HG03196 (cell line): ENCODE data around the gene HDAC2.
A peak's percentile ranks its signal among the peaks of the same experiment; 100 is the strongest.
"Not testable (repeated sequence)": the region's sequence is repeated elsewhere in the genome, so short reads cannot be mapped to it uniquely, and the experiment has no call there.

Experiments used
- ATAC-seq: cut with Tn5 transposase; IDR thresholded peaks from one replicate; pipeline ENCODE4 v1.9.1; 2021; ENCODE audit not compliant: unreplicated experiment

HDAC2 gene

DNA sequence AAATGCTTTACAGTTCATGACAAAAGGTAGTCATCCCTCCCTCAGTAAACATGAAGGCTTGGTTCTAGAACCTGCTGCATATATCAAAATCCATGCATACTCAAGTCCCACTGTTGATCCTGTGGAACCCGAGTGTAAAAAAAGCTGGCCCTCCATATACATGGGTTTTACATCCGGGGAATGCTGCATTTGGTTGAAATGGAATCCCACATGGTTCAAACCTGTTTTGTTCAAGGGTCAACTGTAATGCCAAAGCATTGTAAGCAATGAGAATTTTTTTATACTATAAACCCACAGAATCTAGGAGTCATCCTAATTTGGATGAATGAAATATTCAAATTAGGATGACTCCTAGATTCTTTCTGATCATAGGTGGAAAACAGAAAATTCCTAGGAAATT lies 5.9 kb upstream of the HDAC2 start:
- no peak for ATAC-seq

DNA sequence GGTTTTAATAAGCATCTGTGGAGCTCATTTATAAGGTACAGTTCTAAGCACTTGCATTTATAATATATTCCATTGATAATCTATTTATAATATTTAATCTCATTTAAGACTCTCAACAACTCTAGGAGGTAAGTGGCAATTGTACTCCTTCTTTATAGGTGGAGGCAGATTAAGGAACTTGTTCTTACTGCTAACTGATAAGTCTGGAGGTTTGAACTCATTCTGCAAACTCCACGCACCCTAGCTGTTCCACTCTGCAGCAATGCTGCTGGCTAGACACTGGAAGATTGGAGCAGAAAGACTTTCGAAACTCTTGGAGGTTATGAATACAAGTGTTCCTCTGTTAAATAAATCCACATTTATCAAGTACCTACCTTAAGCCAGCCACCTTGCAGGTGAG lies 793 bp upstream of the HDAC2 start:
- no peak for ATAC-seq

DNA sequence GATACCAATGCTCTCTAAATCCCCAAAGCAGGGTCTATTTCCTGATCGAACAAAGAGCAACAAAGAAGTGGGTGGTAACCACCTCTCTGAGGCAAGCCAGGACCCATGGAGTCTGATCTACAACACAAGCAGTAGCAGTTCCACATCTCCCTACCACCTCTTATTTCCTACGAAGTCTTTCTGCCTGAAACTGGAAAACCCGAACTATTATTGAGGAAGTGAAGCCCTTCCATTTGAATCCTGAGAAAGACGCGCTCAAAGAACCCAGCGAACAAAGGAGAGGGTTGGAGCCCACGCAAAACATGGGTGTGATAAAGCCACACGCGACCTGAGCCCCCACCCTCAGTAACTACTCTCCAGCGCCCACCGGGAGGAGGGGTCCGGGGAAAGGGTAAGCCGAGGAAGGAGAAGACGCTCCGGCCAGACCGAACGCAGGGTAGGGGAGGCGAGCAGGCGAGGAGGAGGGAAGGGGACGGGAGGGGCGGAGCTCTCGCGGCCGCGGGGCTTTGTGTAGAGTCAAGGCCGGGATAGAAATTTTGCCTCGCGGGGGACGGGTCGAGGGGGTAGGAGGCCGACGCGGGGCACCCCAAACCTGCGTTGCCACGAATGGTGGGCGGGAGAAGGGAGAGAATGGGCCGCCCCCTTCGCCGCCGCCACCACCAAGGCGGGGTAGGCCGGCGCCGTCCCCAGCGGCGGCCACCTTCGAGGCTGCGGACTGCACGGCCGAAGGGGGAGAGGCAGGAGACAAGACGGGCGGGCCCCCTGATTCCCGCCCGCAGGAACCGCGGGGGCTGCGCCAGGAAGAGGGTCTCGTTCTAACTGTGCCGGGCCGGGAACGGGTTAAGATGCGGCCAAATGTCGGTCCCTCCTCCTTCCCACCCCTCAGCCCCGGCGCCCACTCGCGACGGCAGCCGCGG lies 802 bp downstream of the HDAC2 start:
- peak; percentile 39 for ATAC-seq

DNA sequence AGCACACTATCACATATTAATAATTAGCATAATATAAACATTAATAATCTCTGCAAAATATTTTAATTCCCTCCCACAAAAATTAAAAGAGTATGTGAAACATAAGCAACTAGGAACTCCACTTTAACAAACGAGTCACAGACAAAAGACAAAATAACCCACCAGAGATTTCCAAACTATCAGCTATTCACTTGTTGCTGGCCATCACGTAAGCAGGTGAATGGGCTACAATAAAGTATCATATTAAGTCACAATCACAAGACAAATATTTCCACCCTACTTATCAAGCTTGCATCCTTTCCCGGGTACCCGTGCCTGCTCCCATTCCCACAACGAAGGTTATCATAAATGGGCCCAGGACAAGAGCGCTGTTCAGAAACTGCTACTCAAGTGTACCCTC lies 2.5 kb downstream of the HDAC2 start:
- ATAC-seq = no peak

DNA sequence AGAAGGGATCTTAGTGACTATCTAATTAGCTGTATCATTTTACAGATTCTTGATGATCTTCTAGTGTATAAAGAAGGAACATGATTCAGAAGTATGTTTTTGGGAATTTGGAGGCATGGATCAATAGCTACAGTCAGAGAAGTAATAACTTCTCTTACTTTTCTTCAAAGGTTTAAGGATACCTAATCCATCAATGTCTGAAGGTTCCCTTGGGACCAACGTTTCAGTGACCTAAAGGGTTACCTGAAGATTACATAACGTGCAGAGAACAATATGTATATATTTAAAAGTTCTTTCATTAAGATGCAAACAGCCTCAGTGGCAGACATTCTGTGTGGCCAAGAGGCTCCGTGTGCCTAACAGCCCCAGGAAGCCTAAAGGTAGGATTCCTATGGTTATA lies 3.2 kb downstream of the HDAC2 start:
- no peak for ATAC-seq

DNA sequence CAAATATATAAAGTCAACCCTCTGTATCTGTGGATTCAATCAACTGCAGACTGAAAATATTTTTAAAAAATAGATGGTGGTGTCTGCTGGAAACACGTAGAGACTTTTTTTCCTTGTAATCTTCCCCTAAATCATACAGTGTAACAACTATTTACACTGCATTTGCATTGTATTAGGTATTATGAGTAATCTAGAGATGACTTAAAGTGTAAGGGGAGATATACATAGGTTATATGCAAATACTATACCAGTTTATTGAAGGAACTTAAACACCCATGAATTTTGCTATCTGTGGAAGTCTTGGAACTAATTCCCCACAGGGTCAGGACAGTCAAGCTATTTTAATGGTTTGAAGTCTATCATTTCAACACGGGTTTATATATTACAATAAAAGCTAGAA lies 10.2 kb downstream of the HDAC2 start:
- ATAC-seq = no peak

DNA sequence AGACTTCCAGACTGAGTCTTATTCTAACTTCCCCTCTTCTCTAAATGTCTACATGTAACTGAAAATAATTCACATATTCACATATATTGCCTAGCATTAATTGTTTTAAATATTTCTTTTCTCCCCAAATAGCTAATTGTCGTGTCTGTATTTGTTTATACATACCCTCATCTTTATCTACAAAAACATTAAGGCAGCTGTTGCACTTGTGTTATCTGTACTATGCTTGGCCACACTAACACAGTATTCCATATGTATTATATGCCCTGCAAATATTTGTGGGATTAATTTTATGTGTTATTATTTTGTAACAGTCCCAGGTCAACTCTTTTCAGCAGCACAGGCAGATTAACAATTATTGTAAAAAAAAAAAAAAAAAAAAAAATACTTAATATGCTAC lies 11.7 kb downstream of the HDAC2 start:
- no peak for ATAC-seq

DNA sequence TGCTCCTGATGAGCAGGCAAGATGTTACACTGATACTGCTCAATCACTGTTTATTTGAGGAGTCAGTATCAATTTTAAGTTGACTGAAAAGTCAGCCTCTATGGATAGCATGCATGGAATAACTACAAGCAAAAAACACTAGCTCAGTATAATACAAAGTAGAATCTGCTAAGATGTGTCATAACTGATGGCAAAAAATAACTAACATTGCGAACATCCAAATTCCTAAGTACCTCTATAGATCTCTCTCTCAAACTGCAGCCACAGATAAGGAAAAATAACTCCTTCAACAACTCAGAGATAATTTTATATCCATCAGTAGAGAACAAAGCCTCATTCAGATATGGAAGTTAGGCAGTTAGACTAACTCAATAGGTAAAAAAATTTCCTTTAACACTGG lies 16.3 kb downstream of the HDAC2 start:
- ATAC-seq = no peak

DNA sequence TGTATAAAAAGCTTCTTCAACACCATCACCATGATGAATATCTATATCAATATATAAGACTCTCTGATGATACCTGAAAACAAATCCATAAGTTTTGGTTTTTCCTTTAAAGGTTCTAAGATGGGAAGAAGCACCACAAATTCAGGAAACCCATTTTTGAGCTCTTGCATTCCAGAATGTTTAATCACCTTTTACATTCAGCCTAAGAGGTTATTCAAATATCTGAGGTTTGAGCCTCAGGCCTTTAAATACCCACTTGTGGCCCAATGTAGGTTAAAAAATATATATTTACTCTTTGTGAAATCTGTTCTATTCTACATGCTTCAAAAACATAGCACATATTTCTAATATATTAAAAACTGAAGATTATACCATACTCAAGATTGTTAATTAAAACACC lies 17.6 kb downstream of the HDAC2 start:
- ATAC-seq = no peak

DNA sequence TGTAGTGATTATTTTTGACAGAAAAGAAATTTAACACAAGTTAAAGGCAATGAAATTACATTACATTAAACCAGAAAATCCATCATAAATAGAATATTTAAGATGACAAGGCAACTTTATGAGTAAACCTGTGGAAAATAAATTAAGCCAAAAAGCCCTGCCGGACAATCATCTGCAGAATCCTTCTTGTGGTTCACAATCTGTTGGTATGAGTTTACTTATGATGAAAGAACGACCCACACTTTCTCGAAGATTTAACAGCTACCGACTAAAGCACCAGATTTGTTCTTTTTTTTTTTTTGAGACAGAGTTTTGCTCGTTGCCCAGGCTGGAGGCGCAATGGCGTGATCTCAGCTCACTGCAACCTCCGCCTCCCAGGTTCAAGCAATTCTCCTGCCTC lies 21.4 kb downstream of the HDAC2 start:
- no peak for ATAC-seq

DNA sequence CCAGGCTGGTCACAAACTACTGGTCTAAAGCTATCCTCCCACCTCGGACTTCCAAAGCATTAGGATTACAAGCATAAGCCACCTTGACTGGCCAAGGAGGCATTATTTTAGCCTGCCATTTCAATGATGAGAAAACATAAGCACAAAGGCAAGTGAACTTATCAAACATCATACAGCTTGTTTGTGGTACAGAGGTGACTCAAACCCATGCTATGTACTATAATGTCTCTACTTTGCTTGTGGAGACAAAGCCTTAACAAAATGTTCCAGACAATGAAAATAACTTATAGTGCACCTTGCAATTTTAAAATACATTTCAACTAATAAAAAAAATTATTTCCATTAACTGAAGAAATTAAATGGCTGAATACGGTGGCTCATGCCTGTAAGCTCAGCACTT lies 26.2 kb downstream of the HDAC2 start:
- ATAC-seq = no peak

DNA sequence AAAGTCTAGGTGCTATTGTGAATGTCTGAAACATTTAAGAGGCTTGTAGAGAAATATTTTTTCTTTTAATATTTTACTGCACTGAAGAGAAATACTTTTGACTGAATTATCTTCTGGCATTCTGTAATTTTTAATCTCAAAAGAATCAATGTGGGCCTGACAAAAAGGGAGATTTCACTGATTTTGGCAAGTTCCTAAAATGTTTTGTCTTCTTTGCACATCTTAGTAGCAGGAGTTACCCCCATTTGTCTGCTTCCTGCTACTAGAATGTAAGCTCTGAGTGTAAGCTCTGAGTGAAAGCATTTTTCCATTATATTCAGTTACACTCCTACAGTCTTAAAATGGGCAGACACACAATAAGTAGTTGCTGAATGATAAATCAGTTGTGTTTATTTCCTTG lies 31.1 kb downstream of the HDAC2 start:
- no peak for ATAC-seq

DNA sequence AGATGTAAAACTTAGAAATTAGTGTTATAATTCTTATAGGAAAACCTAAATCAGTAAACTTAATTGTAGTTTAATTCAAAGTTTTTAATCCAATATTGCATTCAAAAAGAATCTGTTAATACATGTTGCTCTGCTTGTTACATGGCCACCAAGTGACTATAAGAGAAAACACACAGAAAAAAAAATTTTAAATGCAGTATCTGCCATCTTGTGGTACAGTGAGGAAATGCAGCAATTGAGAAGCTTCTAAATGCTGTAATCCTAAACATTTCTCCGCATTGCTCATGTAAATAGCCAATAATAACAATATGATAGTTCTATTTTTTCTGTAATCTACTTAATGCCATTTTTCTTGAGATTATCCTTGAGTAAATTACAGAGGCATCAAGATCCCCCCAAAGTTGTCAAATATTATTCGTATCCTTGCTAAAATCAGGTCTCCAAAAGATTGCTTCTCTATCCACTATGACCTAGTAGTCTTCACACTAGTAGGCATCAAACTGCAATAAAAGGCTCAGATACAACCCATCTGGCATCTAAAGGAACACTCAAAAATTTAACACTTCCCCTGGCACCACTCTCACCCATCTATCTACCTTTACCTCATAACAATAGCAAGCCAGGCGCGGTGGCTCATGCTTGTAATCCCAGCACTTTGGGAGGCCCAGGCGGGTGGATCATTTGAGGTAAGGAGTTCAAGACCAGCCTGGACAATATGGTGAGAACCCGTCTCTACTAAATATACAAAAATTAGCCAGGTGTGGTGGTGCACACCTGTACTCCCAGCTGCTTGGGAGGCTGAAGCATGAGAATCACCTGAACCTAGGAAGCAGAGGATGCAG lies 34.6 kb downstream of the HDAC2 start:
- peak; percentile 86 for ATAC-seq

DNA sequence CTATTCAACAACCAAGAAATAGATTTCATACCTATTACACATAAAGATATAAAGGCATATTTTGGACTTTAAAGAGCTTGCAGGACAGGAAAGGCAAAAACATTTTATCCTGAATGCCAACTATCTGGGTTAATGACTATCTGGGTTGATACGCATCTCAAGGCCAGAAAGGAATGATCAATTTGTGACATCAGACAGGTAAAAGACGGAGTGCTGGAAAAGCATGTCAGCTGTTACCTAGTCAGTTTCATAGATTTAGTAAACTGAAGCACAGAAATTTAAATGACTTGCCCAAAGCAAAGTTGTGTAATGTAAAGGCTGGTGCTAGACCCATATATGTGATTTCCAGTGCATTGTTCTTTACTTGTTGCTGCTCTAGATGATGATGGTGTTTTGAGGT lies 36.8 kb downstream of the HDAC2 start:
- ATAC-seq = no peak

DNA sequence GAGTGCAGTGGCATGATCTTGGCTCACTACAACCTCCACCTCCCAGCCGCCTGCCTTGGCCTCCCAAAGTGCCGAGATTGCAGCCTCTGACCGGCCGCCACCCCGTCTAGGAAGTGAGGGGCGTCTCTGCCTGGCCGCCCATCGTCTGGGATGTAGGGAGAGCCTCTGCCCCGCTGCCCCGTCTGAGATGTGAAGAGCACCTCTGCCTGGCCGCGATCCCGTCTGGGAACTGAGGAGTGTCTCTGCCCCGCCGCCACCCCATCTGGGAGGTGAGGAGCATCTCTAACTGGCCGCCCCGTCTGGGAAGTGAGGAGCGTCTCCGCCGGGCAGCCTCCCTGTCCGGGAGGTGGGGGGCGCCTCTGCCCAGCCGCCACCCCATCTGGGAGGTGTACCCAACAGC lies 39.0 kb downstream of the HDAC2 start:
- ATAC-seq = not testable (repeated sequence)

DNA sequence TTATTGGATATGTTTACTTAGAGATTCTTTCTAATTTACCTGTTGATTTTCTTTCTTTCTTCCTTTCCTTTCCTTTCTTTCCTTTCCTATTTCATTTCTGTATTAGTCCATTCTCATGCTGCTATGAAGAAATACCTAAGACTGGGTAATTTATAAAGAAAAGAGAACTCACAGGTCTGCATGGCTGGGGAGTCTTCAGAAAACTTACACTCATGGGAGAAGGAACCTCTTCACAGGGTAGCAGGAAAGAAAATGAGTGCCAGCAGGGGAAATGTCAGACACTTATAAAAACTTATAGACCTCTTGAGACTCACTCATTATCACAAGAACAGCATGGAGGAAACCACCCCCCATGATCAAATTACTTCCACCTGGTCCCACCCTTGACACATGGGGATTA lies 40.8 kb downstream of the HDAC2 start:
- ATAC-seq = no peak

DNA sequence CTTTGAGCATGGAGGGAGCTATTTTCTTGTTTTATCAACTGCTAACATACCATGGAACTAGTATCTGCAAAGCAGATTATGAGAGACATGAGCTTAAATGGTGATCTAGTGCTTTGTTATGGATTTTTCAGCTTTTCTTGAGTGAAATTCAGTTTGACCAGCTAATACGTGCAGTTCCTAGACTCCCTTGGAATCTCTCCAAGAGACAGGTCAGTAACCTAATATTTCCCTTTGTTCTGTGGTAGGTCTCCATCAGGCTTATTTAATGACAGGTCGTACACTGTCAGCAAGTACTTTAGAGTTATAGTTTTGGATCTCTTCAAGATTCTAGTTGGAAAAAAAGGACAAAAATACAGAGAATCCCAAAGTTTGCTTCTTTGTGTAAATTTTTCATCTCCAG lies 43.9 kb downstream of the HDAC2 start:
- no peak for ATAC-seq

DNA sequence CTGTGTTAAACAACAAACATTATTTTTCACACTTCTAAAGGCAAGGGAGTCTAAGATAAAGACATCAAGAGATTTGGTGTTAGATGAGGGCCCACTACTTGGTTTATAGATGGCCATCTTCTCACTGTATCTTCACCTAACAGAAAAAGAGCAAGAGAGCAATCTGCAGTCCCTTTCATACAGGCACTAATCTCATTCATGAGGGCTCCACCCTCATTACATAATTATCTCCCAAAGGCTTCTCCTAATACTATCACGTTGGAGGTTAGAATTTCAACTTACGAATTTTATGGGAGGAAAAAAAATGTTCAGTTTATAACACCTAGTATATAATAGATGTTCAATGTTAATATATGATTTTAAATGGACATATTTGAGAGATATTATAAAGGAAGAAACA lies 45.6 kb downstream of the HDAC2 start:
- no peak for ATAC-seq

DNA sequence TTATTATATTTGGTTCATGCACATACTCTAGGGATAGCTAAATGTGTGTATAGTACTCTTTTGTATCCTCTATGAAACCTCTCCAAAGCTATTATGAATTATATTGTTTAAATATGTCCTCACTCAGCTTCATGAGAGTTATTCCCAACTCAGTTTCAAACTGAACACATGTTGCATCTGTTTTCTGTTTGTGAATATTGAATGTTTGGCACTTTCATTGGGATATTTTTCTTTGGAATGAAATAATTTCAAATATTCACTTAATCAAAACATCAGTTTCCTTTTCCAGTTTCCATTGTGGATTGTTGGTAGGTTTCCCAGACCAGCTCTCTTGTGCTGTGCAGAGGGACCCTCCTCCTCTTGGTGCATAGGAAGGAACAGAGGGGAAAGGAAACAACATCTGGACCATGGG lies 46.6 kb downstream of the HDAC2 start:
- no peak for ATAC-seq

DNA sequence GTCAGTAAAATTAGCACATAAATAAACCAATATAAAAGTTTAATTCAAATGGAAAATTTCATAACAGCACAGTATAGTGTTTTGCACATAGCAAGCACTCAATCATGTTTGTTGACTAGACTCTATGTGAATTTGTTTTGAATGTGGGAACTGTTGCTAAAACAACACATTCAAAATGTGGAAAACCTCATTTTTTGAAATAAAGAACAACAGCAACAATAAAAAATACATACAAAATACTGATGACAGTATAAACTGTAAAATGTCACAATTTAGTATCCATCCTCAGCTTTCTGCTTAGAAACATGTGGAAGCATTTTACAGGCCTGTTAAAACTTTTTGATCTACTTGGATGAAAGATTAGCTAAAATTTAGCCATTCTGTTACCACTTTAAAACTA lies 47.4 kb downstream of the HDAC2 start:
- no peak for ATAC-seq

DNA sequence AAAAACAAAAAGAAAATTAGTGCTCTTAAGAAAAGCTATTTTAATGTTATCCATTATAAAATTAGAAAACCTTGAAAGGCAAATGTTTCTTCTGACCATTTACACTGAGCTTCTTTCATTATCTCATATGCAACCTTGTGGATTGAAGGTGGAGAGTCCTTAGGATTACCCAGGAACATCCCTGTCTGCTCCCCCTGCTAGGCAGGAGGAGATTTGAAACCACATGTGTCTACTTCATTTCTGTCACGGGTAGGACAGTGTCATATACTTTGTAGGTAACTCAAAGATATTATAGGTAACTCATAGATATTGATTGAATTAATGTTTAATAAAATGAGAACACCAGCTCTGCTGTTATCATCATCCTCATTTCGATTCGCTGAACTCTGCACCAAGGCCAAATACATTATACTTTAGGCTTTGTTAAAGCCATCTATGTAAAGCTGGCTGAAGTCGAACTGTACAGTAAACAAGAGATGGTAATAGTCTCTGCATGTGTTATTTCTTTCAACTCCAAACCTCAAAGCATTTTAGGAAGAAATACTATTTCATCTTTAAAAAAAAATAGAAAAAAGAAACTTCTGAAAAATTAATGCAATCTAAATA lies 49.5 kb downstream of the HDAC2 start:
- ATAC-seq = no peak
